HG03520 (cell line): Measurements from ENCODE around the gene OSBPL5.
"Not testable (repeated sequence)": the region's sequence is repeated elsewhere in the genome, so short reads cannot be mapped to it uniquely, and the experiment has no call there.

Experiments
- ATAC-seq: cut with Tn5 transposase; IDR thresholded peaks from one replicate; pipeline ENCODE4 v1.9.1; 2021; ENCODE audit warnings: mild to moderate bottlenecking, moderate library complexity; ENCODE audit not compliant: unreplicated experiment

Gene OSBPL5

DNA sequence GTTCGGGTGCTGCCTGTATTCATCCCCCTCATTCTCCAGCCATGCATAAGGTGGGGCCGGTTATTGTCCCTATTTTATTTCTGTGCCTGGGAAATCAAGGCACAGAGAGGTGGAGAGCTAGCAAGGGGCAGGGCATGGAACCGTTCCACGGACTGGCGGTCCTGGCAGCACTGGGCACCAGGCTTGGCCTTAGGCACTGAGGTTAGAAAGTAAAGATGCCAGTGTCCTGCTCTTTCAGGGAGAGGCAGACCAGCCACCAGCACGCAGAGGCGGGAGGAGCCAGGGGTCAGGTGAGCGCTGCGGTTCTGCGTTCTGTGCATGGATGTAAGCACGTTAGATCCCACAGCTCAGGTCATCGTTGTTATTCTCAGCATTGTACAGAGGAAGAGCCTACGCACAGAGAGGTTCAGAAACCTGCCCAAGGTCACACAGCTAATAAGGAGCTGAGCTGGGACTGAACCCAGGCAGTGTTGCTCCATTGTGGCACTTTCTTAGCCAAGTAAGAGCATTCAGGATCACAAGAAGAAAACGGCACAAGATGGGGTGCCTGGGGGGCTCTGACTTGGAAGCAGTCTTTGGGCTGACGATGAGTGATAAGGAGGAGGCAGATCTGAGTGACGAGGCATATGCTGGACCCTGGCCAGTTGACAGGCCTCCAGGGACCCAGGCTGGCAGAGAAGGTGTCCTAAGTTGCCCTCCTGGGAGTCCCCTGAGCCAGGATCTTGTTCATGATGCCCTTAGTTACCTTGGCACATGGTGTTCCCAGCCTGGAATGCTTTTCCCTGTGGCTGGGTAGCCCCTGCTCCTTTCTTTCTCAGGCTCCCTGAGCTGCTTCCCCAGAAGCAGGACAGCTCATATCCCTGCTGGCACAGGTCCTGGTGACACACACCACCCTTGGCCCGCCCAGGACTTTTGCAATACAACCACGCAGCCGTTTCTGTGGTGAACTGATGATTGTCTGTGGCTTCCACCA is 41.1 kb downstream of the OSBPL5 start:
- ATAC-seq, result no peak

DNA sequence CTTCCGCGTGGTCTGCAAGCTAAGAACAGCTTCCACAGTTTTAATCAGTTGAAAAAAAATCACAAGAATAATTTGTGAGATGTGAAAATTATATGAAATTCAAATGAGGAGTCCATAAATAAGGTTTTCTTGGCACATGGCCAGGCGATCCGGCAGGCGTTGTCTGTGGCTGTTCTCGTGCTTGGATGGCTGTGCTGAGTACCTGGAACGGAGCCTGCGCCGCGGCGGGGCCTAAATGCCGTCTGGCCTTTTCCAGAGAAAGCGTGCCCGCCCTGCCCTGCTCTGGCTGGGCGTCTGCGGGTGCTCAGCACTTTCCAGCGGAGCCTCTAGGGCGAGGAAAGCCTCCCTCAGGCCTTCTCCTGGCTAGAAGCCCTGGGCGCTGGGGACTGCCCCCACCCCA is 41.8 kb downstream of the OSBPL5 start:
- no peak for ATAC-seq

DNA sequence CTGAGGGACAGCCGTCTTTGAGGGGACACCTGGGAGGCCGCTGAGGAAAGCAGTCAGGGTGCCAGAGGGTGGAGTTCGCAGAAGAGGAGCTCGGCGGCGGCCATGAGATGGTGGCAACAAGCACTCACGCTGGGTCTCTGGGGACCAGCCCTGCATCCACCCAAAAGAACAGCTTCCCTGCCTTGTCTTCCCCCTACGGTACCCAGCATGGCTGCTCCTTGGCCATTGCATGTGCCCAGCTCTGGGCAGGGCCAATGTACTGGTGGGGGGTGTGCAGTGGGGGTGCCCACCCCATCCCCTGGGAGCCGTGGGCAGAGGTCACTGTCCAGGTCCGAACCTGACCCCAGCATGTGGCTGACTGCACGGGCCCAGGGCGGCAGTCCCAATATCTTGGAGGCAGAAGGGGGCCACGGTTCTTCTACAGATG is 42.3 kb downstream of the OSBPL5 start:
- ATAC-seq, result no peak

DNA sequence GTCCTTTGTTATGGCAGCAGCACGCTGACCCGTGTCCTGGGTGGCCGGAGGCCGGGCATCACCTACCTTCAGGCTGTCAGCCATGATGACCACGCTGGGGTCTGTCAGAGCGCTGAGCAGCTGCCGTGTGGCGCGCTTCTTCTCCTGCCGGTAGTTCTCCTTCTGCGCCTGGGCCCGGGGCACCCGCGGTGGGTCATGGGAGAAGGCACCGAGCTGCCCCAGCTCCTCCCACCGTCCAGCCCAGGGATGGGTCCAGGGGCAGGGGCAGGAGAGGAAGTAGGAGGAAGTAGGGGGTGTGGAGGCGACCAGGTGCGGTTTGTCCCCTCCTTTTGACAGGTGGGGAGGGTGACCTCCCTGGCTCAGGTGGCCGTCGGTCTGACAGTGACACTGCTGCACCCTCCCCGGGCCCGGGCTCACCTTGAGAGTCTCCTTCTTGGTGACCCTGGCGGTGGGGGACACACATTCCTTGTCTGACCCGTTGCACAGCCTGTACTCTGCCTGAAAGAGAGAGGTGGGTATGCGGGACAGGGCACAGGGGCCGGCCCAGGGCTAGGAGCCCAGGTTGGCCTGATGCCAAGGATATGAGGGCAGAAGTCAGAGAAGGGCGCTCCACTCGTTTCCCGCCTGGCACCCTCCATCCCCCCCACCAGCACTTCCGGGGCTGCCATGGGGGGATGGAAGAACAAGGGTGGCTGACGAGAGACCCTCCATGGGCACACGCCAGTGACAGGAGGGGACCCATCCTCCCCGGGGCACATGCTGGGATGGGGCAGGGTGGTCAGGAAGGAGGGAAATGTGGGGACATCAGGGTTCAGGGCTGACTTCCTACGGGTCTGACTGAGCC is 43.0 kb downstream of the OSBPL5 start:
- ATAC-seq, result no peak

DNA sequence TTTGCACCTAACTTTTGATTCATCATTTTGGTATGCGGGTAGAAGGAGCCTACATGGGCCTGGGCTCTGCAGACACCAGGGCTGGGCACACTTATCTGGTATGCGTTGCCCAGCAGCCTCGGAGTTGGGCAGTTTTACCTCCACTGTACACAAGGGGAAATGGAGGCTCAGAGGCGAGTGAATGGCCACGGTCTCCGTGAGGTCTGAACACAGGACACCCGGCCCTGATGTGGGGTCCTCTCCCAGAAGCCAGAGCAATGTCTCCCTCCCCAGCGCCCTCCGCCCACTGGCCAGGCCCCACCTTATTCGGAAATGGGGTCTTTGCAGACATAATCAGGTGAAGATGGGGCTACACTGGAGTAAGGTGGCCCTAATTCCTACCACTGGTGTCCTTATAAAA is 43.7 kb downstream of the OSBPL5 start:
- no peak for ATAC-seq

DNA sequence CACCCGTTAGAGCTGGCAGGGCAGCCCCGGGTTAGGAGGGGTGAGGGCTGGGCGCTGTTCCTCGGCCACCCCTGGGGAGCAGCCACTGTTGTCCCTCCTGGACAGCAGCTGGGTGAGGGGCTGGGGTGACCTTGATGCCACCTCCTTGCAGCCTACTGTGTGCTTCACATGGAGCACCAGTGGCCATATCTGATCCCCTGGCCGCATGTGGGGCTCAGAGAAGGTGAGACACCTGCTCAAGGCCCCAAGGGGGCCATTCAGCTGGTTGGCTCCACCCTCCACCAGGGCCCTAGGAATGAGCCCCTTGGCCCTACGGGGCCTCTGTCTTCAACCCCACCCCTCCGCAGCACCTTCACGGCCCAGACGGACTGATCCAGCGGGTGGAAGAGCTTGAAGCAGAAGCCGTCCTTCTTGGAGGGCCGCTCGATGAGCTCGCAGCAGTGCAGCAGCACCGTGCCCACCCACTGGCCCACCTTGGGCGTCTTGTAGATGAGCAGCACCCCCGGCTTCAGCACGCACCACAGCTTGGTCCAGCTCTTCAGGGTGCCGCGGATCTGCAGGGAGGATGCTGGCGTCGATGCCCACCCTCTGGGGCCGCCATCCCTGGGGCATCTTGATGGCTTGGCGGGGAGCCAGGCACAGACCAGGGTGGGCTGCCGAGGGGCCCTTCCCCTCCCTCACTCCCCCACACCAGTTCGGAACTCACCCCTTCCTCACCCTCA is 44.9 kb downstream of the OSBPL5 start:
- no peak for ATAC-seq

DNA sequence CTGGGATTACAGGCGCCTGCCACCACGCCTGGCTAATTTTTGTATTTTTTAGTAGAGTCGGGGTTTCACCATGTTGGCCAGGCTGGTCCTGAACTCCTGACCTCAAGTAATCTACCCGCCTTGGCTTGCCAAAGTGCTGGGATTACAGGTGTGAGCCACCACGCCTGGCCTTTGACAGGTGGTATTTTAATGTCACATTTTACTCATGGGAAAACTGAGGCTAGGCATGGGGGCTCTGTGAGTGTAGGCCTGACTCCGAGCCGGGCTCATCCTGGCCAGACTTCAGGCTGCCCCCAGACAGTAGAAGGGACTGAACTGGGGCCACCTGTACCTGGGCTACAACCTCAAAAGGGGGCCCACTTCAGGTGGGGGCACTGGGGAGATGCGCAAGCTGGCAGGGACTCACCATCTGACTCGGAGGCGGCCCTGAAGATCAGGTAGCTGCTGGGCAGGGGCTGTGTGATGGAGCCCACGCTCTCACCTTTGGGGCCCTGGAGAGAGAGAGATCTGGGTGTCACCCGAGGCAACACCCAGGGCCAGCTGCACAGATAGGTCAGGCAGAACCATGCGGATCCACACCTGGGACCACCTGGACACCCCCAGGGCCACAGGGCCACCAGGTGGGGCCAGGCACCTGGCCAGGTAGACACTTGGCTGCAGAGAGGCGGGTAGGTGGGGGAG is 45.8 kb downstream of the OSBPL5 start:
- ATAC-seq, result no peak

DNA sequence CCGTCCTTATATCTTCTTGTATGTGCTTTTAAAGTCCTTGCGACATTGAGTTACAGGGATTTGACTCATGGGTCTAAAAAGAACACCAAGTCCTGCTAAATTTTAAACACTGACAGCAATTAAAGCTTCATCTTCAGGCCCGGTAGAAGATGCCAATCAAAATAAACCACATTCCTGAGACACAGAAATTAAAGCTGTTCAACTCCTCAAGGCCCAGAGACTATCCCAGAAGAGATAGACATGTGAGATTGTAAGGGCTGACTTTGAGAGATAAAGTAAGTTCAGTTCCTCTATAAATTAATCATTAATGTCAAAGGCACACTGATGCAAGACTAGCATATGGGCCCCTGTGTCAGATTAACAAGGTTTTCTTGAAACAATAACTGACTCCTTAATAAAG is 49.8 kb downstream of the OSBPL5 start:
- no peak for ATAC-seq

DNA sequence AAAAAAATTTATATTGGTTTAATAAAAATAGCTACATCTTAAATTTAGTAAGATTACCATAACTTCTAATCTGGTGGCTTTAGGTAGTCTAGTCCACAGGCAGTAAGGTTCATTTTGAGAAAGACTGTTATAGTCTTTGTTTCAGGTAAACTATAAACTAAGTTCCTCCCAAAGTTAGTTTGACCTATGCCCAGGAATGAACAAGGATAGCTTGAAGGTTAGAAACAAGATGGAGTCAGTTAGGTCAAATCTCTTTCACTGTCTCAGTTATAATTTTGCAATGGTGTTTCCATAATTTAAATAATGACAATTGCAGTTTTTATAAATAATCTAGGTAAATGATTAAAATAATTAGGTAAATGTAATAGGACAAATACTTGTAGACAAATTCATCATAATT is 51.4 kb downstream of the OSBPL5 start:
- ATAC-seq, result not testable (repeated sequence)

DNA sequence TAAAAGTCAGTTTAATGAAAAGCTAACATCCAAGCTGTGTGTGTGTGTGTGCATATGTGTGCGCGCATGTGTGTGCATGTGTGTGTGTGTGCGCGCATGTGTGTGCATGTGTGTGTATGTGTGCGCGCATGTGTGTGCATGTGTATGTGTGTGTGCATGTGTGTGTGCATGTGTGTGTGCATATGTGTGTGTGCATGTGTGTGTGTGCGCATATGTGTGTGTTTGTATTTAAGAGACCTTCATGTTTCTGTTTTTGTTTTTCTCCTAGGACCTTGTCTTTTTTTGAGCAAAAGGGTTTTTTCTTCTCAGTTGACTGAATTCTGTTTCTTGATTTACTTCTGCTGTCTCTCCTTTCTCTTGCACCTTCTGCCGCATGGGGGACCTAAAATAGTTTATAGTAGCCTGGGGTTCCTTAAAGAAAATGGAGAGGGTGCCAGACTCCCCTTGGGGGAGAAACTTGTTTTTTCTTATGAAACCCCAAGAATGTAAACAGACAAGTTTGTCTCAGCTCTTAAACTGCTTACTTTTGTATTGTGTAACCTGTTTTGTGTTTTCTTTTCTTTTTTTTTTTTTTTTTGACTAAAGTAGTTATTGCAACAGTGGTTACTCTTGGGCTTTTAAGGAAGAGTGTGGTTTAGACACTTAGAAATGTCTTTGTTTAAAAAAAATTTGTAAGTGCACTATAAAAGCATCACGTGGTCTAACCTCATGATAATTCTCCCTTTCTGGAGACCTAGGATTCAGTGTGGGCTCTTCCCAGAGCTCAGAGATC is 53.0 kb downstream of the OSBPL5 start:
- ATAC-seq, result no peak

DNA sequence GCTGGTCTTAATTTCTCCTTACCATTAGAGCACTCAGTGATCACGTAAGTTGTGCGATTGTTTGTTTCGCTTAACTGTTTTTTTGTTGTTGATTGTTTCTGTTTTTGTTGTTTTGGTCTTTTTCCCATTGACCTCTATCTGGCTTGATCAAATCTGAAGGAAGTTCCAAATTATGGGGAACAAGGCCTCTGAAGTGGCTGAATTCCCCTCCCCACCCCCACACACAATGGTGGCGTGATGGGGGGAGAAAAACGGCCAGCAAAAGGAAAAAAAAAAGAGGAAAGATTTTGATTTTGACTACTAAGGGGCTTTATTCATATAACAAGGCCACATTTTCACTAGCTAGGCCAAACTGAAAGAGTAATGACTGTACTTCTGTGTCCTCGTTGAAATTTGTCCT is 53.6 kb downstream of the OSBPL5 start:
- no peak for ATAC-seq

DNA sequence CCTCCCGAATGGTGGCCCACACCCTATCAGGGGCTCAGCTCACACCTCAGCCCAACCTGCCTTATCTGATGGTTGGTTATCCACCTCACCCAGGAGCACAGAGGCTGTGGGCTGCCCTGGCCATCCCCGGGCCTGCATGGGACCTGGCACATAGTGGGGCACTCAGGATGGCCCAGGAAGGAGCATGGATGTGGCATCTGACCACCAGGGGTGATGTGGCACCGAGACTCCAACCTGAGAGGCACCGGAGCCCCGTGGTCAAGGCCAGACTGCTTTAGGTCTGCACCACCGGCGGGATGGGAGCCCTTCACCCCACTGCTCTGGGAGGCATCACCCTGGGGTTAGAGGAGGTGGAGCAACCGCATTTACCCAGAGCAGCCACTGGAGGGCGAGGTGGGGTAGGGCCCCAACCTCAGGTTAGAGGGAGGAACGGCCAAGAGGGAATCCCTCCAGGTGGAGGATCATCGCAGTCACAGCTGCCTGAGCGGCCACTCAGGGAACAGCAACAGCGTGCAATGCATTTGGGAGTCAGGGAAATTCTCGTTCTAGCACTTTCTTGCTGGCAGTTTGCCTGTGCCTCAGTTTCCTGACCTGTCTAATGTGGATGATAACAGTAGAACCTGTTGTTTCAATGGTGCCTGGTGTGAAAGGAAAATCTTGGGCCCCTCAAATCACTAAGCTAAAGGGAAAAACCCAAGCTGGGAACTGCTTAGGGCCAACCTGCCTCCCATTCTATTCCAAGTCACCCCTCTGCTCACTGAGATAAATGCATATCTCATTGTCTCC is 55.0 kb downstream of the OSBPL5 start:
- ATAC-seq, result no peak

DNA sequence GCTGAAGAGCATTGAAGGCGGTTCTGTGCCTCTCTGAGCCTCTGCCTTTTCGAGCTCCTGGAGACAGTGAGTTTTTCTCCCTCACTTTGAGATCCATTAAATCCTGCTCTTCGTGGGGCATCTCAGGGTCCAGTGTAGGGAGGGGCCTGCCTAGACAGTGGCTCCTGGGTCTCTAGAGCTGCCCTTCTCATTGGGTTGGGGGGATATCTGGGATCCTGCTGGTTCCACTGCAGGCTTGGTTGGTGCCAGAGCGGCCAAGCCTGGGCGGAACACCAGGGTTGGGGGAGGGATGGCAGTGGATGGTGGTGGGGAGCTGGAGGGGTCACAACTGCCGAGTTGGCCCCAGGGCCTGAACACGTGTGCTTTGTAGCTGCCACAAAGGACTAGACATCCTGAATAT is 55.7 kb downstream of the OSBPL5 start:
- no peak for ATAC-seq

DNA sequence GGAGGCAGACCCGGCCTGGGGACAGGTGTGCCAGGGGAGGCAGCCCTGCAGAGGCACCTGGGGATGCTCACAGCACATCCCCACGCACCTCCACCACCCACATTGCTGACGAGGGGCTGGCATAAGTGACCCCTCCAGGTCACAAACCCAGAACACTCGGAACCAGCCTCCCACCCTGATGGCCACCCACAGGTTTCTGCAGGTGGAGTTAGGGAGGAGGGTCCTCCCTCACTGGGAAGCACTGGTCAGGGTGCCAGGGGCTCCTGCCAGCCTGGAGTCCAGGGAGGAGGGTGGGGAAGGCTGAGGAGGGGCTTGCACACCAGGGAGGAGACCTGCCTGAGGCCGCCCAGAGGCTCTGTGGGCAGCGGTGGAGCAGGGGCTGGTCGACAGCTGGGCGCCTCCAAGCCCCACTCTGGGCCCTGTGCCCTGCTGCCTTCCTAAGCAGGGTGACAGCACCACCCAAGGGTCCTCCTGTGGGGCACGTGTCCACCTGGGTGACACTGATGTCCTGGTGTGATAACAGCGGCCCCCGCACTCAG is 56.9 kb downstream of the OSBPL5 start:
- ATAC-seq, result no peak

DNA sequence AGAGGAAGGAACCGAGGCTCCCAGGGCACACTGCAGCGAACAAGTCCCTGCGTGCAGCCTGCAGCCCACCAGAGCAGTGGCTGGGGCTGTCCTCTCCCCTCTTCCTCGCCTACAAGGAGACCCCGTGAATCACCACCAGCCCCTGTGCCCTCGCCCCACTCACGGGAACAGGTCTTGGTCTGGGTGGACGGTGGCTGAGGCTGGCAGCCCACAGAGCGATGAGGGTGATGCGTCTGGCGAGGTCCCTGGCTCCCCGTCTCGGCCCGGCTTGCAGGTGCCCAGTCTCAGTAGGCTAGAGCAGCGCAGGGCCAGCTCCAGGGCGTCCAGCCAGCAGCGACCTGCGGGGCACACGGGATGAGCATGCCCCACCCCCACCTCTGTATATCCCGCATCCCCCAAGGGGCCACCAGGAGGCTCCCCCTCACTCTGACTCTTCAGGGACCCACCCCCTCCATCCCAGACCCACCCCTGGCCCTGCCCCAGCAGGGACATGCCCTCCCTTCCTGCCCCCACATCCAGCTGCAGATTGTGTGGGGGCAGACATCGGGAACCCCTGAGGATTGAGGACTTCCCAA is 57.4 kb downstream of the OSBPL5 start:
- no peak for ATAC-seq

DNA sequence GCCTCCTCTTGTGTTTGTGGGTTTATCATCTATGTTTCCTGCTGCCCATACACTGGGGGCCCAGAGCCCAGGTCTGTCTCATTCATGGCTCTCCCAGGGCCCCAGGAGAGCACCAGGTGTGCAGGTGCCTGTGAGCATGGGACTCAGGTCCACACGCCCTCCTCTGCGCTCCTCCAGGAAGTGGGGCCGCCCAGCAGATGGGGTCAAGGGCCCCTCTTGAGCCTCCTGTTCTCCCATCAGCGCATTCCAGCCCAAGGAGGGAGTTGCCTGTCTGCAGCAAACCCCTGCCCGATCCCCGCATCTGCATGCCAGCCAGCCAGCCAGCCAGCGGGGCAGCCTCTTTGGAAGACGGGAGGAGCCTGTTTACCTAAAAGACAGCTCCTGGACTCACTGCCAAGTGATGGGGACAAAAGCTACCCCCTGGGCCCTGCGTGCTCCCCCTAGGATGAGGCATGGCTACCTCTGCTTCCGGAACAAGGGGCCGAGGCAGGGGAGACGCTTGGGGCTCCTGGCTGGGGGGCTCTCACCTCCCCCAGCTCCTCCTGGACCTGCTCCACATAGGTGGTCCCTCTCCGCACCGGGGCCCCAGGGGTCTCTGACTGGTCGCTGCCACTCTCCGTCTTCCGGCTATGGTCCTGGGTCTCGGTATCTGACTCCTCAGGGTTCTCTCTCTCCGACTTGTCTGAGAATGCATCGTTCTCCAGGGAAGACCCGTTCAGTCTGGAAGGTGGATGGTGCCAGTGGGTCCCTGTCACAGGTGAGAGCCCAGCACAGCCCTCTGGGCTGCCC is 58.2 kb downstream of the OSBPL5 start:
- no peak for ATAC-seq
